Smooth muscle cell of the brain vasculature (primary cell): ENCODE measurements around the gene RELL1.
"Not testable (repeated sequence)": the region's sequence is repeated elsewhere in the genome, so short reads cannot be mapped to it uniquely, and the experiment has no call there.

Source experiments
- DNase-seq: peaks from one replicate; pipeline ENCODE4 v3.0.0-alpha.2; 2012; ENCODE audit warnings: low read depth, low spot score

RELL1 gene

GRCh38 chr4:37693030-37693429, 6.9 kb upstream of the RELL1 start:
- DNase-seq: no peak

GRCh38 chr4:37690976-37691375, 4.8 kb upstream of the RELL1 start:
- no peak for DNase-seq

GRCh38 chr4:37689353-37690095, 3.3 kb upstream of the RELL1 start:
- no peak for DNase-seq

GRCh38 chr4:37687681-37688080, 1.5 kb upstream of the RELL1 start:
- DNase-seq: no peak

- no peak for DNase-seq
These were observed 1.0 kb upstream of the RELL1 start for GRCh38 chr4:37687194-37687562.

GRCh38 chr4:37685823-37686372, 278 bp downstream of the RELL1 start:
- DNase-seq: no peak

- DNase-seq: no peak
These were observed 884 bp downstream of the RELL1 start for GRCh38 chr4:37685161-37685822.

GRCh38 chr4:37684154-37684553, 2.0 kb downstream of the RELL1 start:
- no peak for DNase-seq

GRCh38 chr4:37682701-37683401, 3.3 kb downstream of the RELL1 start:
- no peak for DNase-seq

GRCh38 chr4:37680089-37680488, 6.1 kb downstream of the RELL1 start:
- no peak for DNase-seq

- no peak for DNase-seq
These were observed 6.9 kb downstream of the RELL1 start for GRCh38 chr4:37679301-37679700.

- no peak for DNase-seq
These were observed 7.6 kb downstream of the RELL1 start for GRCh38 chr4:37678624-37679023.

- DNase-seq: no peak
These were observed 10.4 kb downstream of the RELL1 start for GRCh38 chr4:37675587-37676290.

- no peak for DNase-seq
These were observed 11.7 kb downstream of the RELL1 start for GRCh38 chr4:37674439-37674838.

- no peak for DNase-seq
These were observed 12.5 kb downstream of the RELL1 start for GRCh38 chr4:37673538-37674192.

- DNase-seq: no peak
These were observed 15.1 kb downstream of the RELL1 start for GRCh38 chr4:37671072-37671471.

GRCh38 chr4:37670249-37670648, 15.9 kb downstream of the RELL1 start:
- no peak for DNase-seq

- DNase-seq: not testable (repeated sequence)
These were observed 17.1 kb downstream of the RELL1 start for GRCh38 chr4:37669124-37669523.

GRCh38 chr4:37667197-37668100, 18.7 kb downstream of the RELL1 start:
- DNase-seq: no peak

- no peak for DNase-seq
These were observed 19.5 kb downstream of the RELL1 start for GRCh38 chr4:37666625-37667071.
